Upper lobe of left lung (tissue), 4 donors: ENCODE results near the gene ATP6V1B1.

ENCODE experiments used
- CTCF ChIP-seq, 6 experiments: fragments of 450-650 bp in 4 of 6; fragments of 200-600 bp in 2 of 6; sonication (generic) in 2 of 6; IDR thresholded peaks; one replicate each; pipeline ENCODE4 v1.5.1; 2016 to 2019; ENCODE audit warnings: antibody characterized with exemption in 6 of 6
- POLR2A ChIP-seq, 4 donors: fragments of 450-650 bp; IDR thresholded peaks; one replicate each; pipeline ENCODE4 v1.5.1; 2016 to 2017; ENCODE audit warnings: antibody characterized with exemption in 4 of 4, mild to moderate bottlenecking in 2 of 4
- POLR2AphosphoS5 ChIP-seq, 2 donors: sonication (generic); formaldehyde crosslinking; IDR thresholded peaks; one replicate each; pipeline ENCODE4 v1.5.1; 2017; ENCODE audit warnings: antibody characterized with exemption in 2 of 2

GRCh38 chr2:70994009-70994698, 58.5 kb downstream of the ATP6V1B1 start:
- TF ChIP-seq CTCF (IDR thresholded peaks at IDR 0.05) = no peak
- TF ChIP-seq POLR2A (IDR thresholded peaks at IDR 0.05) = no peak
- TF ChIP-seq POLR2AphosphoS5 (IDR thresholded peaks at IDR 0.05) = no peak
